DOHH2 (cell line): ENCODE measurements around the gene ALG9.
A peak's percentile ranks its signal among the peaks of the same experiment; 100 is the strongest.

Experiments used
- H3F3A ChIP-seq: fragments of 200-600 bp; sonication (generic), shearing (Covaris generic); 2 replicates; pipeline ENCODE4 v1.6.0; 2016; ENCODE audit warnings: antibody characterized with exemption, mild to moderate bottlenecking; ENCODE audit not compliant: control insufficient read depth, insufficient read depth
- H3K27ac ChIP-seq: fragments of 200-600 bp; sonication (generic); 2 replicates; pipeline ENCODE4 v1.5.1; 2014; ENCODE audit warnings: low read depth, mild to moderate bottlenecking, low read length, moderate library complexity
- H3K27me3 ChIP-seq: fragments of 200-600 bp; sonication (generic); 2 replicates; pipeline ENCODE4 v1.6.1; 2014; ENCODE audit warnings: mild to moderate bottlenecking, low read length, mixed read lengths; ENCODE audit not compliant: control insufficient read depth
- H3K36me3 ChIP-seq: fragments of 200-600 bp; sonication (generic); 2 replicates; pipeline ENCODE4 v1.6.1; 2014; ENCODE audit warnings: mild to moderate bottlenecking, low read length, moderate library complexity, mixed read lengths; ENCODE audit not compliant: control insufficient read depth
- H3K4me1 ChIP-seq: fragments of 200-600 bp; sonication (generic); 2 replicates; pipeline ENCODE4 v1.6.1; 2014; ENCODE audit warnings: mild to moderate bottlenecking, low read length, mixed read lengths; ENCODE audit not compliant: control insufficient read depth
- H3K4me2 ChIP-seq: fragments of 200-600 bp; sonication (generic); 2 replicates; pipeline ENCODE4 v1.6.0; 2014; ENCODE audit warnings: mild to moderate bottlenecking, low read length, moderate library complexity
- H3K4me3 ChIP-seq: fragments of 200-600 bp; sonication (generic); 2 replicates; pipeline ENCODE4 v1.5.1; 2014; ENCODE audit warnings: mild to moderate bottlenecking, low read length, mixed read lengths
- H3K79me2 ChIP-seq: fragments of 200-600 bp; sonication (generic); 2 replicates; pipeline ENCODE4 v1.6.1; 2014; ENCODE audit warnings: mild to moderate bottlenecking, low read length, mixed read lengths; ENCODE audit not compliant: control insufficient read depth
- H3K9me2 ChIP-seq: fragments of 200-600 bp; sonication (generic); replicated peaks from 2 replicates; pipeline ENCODE4 v1.6.1; 2014; ENCODE audit warnings: mild to moderate bottlenecking, low read length, mixed read lengths; ENCODE audit not compliant: control insufficient read depth
- H3K9me3 ChIP-seq: fragments of 200-600 bp; sonication (generic); 2 replicates; pipeline ENCODE4 v1.6.1; 2014; ENCODE audit warnings: antibody characterized with exemption, low read length, mixed read lengths; ENCODE audit not compliant: control insufficient read depth, insufficient read depth
- H4K20me1 ChIP-seq: fragments of 200-600 bp; sonication (generic); 2 replicates; pipeline ENCODE4 v1.6.0; 2014; ENCODE audit warnings: low read depth, mild to moderate bottlenecking, antibody characterized with exemption, low read length, moderate library complexity; ENCODE audit not compliant: control insufficient read depth, insufficient read depth
- EZH2phosphoT487 ChIP-seq: fragments of 200-600 bp; sonication (generic); IDR thresholded peaks from 2 replicates; pipeline ENCODE4 v1.6.1; 2017; ENCODE audit warnings: borderline replicate concordance, mild to moderate bottlenecking, antibody characterized with exemption, low read length, moderate library complexity, mixed read lengths
- TF ChIP-seq, protein P1 (sequence below): fragments of 200-600 bp; sonication (generic); IDR thresholded peaks from one replicate; pipeline ENCODE4 v1.5.1; 2014; ENCODE audit warnings: antibody characterized with exemption, mild to moderate bottlenecking, low read depth, low read length; ENCODE audit not compliant: poor library complexity, severe bottlenecking

ALG9 gene

DNA sequence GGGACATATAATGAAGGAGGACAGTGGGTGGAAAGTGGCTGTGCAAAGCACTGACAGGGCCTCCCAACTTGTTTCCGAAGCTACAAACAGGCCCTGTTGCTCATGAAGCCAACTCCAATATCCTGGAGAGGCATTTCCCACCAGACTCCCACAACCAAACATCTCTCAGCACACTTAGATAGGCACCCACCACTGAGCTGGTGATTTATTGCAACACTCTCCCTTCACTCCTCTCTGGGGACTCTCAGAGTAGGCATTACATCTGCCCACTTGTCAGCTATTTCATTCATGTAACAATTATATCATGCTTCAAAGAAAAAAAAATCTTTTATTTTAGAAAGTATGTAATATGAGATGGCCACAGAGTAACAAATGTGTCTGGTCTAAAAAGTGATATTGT, 73.1 kb downstream of the ALG9 start:
- Histone ChIP-seq H3K27me3 (no peaks in the 10 kb centered on the region), H3K4me1 (peaks cover 18% of the 10 kb centered on the region), H3F3A (peaks cover 4% of the 10 kb centered on the region; the same call in 1 of the 2 replicates), H3K79me2 (no peaks in the 10 kb centered on the region), H3K4me2 (no peak overlapping the region), H3K9me3 (peaks cover 11% of the 10 kb centered on the region), H3K27ac (no peak overlapping the region), H3K36me3 (peaks cover 48% of the 10 kb centered on the region), H4K20me1 (no peaks in the 10 kb centered on the region), H3K9me2 (no peaks in the 10 kb centered on the region), H3K4me3 (no peak overlapping the region)
- TF ChIP-seq EZH2phosphoT487, result no peak
- TF ChIP-seq, protein P1, sequence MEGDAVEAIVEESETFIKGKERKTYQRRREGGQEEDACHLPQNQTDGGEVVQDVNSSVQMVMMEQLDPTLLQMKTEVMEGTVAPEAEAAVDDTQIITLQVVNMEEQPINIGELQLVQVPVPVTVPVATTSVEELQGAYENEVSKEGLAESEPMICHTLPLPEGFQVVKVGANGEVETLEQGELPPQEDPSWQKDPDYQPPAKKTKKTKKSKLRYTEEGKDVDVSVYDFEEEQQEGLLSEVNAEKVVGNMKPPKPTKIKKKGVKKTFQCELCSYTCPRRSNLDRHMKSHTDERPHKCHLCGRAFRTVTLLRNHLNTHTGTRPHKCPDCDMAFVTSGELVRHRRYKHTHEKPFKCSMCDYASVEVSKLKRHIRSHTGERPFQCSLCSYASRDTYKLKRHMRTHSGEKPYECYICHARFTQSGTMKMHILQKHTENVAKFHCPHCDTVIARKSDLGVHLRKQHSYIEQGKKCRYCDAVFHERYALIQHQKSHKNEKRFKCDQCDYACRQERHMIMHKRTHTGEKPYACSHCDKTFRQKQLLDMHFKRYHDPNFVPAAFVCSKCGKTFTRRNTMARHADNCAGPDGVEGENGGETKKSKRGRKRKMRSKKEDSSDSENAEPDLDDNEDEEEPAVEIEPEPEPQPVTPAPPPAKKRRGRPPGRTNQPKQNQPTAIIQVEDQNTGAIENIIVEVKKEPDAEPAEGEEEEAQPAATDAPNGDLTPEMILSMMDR, result no peak

DNA sequence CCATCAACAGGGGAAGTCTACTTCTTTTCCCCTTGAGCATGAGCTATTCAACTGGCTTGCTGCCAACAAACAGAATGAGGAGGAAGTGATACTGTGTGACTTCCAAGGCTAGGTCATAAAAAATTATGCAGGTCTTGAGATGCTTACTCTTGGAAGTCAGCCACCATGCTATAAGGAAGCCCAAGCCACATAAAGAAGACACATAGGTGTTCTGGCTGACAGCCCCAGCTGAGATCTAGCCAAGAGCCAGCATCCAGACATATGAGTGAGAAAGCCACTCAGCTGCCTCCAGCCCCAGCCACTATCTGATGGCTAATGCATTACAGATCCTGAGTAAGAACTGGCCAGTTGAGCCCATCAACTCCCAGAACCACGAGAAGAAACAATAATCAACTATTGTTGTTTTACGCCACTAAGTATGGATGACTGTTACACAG, 74.2 kb downstream of the ALG9 start:
- Histone ChIP-seq H4K20me1 (no peaks in the 10 kb centered on the region), H3K4me3 (no peak overlapping the region), H3K36me3 (peaks cover 48% of the 10 kb centered on the region), H3K9me3 (peaks cover 11% of the 10 kb centered on the region), H3F3A (peaks cover 4% of the 10 kb centered on the region; the same call in 1 of the 2 replicates), H3K27me3 (no peaks in the 10 kb centered on the region), H3K79me2 (no peaks in the 10 kb centered on the region), H3K27ac (no peak overlapping the region), H3K4me2 (peak overlapping the region; percentile 26), H3K9me2 (no peaks in the 10 kb centered on the region), H3K4me1 (peaks cover 18% of the 10 kb centered on the region)
- TF ChIP-seq EZH2phosphoT487, result no peak
- TF ChIP-seq, protein P1, result no peak

DNA sequence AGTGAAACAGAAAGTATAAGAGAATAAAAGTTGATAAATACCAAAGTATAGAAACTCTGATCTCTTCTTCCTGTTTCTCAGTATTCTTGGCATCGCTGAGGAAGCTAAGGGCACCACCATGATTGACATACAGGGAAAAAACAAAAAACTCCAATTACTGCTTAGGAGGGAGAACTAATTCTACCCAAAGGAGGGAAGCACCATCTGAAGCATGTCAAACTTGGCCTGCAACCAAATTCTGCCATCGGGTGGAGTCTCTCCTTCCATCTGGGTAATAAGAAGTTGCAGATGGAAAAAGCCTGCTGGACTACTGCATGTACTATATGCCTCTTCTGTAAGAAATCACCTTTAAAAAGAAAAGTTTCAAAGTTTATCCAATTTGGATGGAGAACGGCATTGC, 74.7 kb downstream of the ALG9 start:
- no peaks in the 10 kb centered on the region for H3K27me3 ChIP-seq
- H3K79me2 ChIP-seq, result no peaks in the 10 kb centered on the region
- peaks cover 45% of the 10 kb centered on the region for H3K36me3 ChIP-seq
- peaks cover 4% of the 10 kb centered on the region; the same call in 1 of the 2 replicates for H3F3A ChIP-seq
- peaks cover 11% of the 10 kb centered on the region for H3K9me3 ChIP-seq
- H3K27ac ChIP-seq, result no peak overlapping the region
- H3K4me1 ChIP-seq, result peaks cover 18% of the 10 kb centered on the region
- no peaks in the 10 kb centered on the region for H4K20me1 ChIP-seq
- H3K4me2 ChIP-seq, result peak overlapping the region; percentile 26
- H3K9me2 ChIP-seq, result no peaks in the 10 kb centered on the region
- H3K4me3 ChIP-seq, result no peak overlapping the region
- TF ChIP-seq EZH2phosphoT487, result no peak
- TF ChIP-seq, protein P1, result peak; percentile 16
